Skin epidermis (tissue), 12 donors: ENCODE results near the gene NPHP4.

Experiments
- H3K27ac ChIP-seq, 21 experiments: fragments of 200-600 bp; sonication (generic) in 11 of 21; one replicate each; pipeline ENCODE4 v1.5.0; 2020; ENCODE audit warnings: mild to moderate bottlenecking in 3 of 21, inconsistent platforms in 2 of 21, moderate library complexity in 2 of 21
- H3K4me3 ChIP-seq, 7 experiments: fragments of 200-600 bp; sonication (generic) in 2 of 7; one replicate each; pipeline ENCODE4 v1.5.0; 2020; ENCODE audit warnings: inconsistent platforms in 2 of 7, mild to moderate bottlenecking in 2 of 7, moderate library complexity in 1 of 7

Gene NPHP4

DNA sequence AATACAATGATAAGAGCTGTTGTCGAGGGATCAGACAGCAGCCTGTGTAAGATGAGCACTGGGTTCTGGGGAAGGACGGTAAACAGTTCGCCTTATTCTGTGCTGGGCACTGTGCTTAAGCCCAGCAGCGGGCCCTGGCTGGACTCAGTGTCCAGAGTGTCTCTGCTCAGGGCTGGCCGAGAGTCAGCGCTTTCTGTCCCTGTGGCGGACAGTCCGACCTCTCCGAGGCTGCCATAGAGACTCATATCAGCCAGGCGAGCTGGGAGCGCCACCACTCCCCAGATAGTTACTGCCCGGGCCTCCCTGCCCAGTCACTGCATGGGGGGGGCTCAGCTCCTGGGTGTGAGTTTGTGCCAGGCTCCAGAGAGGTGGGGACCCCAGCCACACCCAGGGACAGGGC lies 14.7 kb upstream of the NPHP4 start:
- Histone ChIP-seq H3K4me3 (no peak overlapping the region), H3K27ac (no peak overlapping the region)

- Histone ChIP-seq H3K27ac (no peak overlapping the region), H3K4me3 (no peak overlapping the region)
Measured at GRCh38 chr1:6005276-6005917, 13.2 kb upstream of the NPHP4 start.

GRCh38 chr1:6004412-6005123 lies 12.3 kb upstream of the NPHP4 start:
- no peak overlapping the region for H3K4me3 ChIP-seq

DNA sequence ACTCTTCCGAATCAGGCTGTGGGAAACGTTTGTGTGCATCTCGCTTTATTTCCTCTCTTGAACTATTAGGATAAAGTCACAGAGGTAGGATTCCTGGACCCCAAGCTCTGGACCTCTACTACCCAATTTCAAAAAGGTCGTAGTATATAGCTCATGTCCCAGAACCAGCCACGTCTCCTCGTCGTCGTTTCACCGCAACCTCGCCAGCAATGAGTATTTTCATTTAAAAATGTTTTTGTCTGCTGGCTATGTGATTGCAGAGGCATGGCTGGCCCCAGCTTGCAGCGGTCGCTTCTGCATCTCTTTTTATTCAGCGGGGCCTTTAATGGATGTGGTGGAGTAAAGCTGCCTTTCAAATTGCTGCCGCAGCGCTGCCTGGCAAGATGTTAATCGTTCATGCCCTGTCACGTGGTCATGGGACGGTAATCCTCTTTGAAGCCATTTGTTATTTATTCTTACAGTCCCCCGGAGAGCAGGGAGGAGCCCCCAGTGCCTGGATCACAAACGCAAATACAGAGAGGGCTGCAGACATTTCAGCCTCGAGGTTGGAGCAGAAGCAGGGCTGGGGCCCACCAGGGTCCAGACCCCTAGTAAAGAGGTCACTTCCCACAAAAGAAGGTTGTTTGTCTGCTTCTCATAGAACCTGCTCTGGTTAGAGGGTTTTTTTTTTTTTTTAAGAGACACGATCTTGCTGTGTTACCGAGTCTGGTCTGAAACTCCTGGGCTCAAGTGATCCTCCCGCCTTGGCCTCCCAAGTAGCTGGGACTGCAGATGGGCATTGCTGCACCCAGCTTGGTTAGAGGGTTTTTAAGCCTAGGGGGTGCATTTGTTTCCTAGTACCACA lies 11.6 kb upstream of the NPHP4 start:
- no peak overlapping the region for H3K4me3 ChIP-seq
- no peak overlapping the region for H3K27ac ChIP-seq

More at GRCh38 chr1:6004412-6005123, 12.3 kb upstream of the NPHP4 start:
- no peak overlapping the region for H3K27ac ChIP-seq

GRCh38 chr1:6002714-6003501 lies 10.7 kb upstream of the NPHP4 start:
- Histone ChIP-seq H3K27ac (no peak overlapping the region), H3K4me3 (no peak overlapping the region)

- no peak overlapping the region for H3K4me3 ChIP-seq
- H3K27ac ChIP-seq: no peak overlapping the region
Measured at GRCh38 chr1:6001992-6002576, 9.9 kb upstream of the NPHP4 start.

- H3K27ac ChIP-seq: no peak overlapping the region
- no peak overlapping the region for H3K4me3 ChIP-seq
Measured at GRCh38 chr1:6000444-6001288, 8.4 kb upstream of the NPHP4 start.

- H3K27ac ChIP-seq: no peak overlapping the region
Measured at GRCh38 chr1:5999711-6000443, 7.7 kb upstream of the NPHP4 start.

DNA sequence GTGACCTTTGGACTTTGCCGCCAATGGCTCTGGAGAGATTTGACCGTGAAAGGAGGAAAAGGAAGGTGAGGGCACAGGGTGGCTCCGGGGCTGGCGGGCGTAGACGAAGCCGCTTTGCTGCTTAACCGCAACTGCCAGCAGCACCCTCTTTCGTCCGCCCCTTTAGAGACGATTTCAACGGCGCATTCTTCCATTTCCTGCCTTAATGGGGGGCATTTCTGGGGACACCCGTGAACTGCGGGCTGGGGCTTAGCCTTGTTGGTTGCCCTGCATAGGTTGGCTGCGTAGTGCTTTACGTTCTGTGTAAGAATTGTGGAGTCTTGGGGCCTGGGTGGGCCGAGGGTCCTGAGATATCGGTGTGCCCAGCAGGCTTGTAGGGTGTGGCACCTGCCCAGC lies 6.7 kb upstream of the NPHP4 start:
- H3K27ac ChIP-seq: no peak overlapping the region

More at GRCh38 chr1:5999711-6000443, 7.7 kb upstream of the NPHP4 start:
- no peak overlapping the region for H3K4me3 ChIP-seq

DNA sequence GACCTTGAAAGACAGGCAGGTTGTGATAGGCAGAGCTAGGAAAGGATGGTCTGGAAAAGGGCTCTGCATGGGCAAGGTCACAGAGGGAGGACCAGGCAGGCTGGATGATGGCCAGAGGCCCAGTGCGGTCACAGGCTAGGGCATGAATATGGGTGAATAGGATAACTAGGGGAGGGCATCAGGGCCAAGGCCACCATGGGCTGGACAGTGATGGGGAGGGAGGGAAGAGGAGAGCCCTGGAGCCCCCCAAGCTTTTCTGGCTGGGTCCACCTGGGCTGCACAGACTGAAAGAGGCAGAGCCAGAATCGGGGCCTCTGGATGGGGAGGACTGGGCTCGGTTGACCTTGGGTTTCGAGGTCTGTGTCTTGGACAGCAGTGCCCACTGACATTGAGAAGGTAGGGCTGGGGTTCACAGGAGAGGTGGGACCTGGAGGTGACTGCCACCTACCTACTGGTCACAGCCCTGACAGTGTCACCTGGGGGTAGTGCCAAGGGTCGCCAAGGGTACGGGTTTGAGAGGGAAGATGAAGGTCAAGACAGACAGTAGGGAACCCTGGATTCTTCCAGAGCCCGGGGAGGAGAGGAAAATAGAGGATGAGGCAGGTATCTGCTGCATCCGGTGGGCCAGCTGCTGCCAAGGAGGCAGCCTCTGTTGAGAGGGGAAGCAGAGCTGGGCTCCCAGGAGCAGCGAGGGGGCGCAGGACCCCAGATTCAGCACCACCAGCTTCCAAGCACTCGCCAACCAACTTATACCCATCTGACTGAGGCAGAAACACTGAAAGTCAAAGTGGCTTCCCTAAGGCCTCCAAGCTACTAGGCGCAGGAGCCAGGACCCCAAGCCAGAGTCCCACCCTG lies 6.1 kb upstream of the NPHP4 start:
- no peak overlapping the region for H3K27ac ChIP-seq
- no peak overlapping the region for H3K4me3 ChIP-seq

More for the DNA sequence above, 6.7 kb upstream of the NPHP4 start:
- H3K4me3 ChIP-seq: no peak overlapping the region

DNA sequence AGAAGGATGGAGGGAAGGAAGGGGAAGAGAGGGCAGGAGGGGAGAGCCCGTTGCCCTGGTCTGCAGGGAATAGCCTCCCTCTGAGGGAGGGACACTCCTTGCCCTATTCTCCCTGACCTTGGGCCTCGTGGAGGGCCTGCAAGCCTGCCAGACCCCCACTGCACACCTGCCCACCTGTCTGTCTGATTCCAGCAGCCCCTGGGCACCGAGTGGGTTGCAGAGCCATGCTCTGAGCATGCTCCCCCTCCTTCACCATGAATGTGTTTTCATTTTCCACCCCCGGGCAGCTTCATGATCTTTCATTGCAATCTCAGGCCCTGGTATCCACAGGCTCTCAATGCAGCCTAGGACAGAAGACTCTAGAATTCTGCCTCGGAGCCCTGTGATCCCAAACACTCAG lies 5.1 kb upstream of the NPHP4 start:
- no peak overlapping the region for H3K27ac ChIP-seq
- no peak overlapping the region for H3K4me3 ChIP-seq

DNA sequence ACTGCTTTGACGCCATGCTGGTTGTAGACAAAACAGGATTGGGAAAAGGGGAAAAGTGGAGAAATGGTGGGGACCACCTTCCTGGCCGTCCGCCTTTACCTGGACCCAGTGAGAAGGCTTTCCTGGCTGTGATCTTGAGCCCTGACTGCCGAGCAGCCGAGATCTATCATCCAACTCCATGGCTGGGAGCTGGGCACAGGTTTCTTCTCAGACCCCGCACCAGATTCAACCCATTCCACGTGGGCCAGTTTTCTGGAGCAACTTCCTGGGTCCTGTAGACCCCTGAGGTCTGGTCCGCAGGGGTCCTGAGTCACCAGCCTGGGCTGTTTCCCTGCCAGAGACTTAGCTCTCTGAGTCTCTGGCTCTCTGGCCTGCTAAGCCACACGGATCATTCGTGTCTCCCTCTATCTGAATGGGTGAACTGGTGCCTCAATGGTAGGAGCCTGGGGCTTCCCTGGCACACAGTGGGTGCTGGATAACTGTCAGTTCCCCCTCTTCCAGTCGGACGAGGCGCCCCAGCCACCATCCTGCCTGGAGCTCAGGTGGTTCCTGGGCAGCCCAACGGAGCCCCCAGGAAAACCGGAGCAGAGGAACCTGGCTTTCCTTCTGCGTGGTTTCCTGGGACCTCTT lies 4.5 kb upstream of the NPHP4 start:
- Histone ChIP-seq H3K27ac (no peak overlapping the region), H3K4me3 (no peak overlapping the region)

- H3K27ac ChIP-seq: no peak overlapping the region
Measured at GRCh38 chr1:5995871-5996630, 3.8 kb upstream of the NPHP4 start.

GRCh38 chr1:5994713-5995621 lies 2.7 kb upstream of the NPHP4 start:
- Histone ChIP-seq H3K27ac (peak overlapping the region in 11 of 21 experiments; percentile 37 to 95 (median 62)), H3K4me3 (peak overlapping the region in 4 of 7 experiments; percentile 5 to 11 (median 7))

More at GRCh38 chr1:5995871-5996630, 3.8 kb upstream of the NPHP4 start:
- no peak overlapping the region for H3K4me3 ChIP-seq
